Measurements from ENCODE around the gene PRICKLE2.

The PRICKLE2 gene

GRCh38 chr3:64073158-64073761 lies 152.0 kb downstream of the PRICKLE2 start:
- DNase-seq (ENCODE audit: low spot score): no peak

GRCh38 chr3:64072126-64072525 lies 153.1 kb downstream of the PRICKLE2 start:
- DNase-seq (ENCODE audit: low spot score): no peak

GRCh38 chr3:64070704-64071103 lies 154.6 kb downstream of the PRICKLE2 start:
- DNase-seq (ENCODE audit: low spot score): no peak

- DNase-seq (ENCODE audit: low spot score): no peak
These were observed 157.5 kb downstream of the PRICKLE2 start for GRCh38 chr3:64067506-64068346.

- no peak for DNase-seq (ENCODE audit: low spot score)
These were observed 160.5 kb downstream of the PRICKLE2 start for GRCh38 chr3:64064804-64065203.

- no peak for DNase-seq (ENCODE audit: low spot score)
These were observed 161.3 kb downstream of the PRICKLE2 start for GRCh38 chr3:64063983-64064438.

- DNase-seq (ENCODE audit: low spot score): no peak
These were observed 161.9 kb downstream of the PRICKLE2 start for GRCh38 chr3:64063207-64063982.

- no peak for DNase-seq (ENCODE audit: low spot score)
These were observed 163.6 kb downstream of the PRICKLE2 start for GRCh38 chr3:64061628-64062027.

GRCh38 chr3:64059484-64060175 lies 165.6 kb downstream of the PRICKLE2 start:
- no peak for DNase-seq (ENCODE audit: low spot score)

- no peak for DNase-seq (ENCODE audit: low spot score)
These were observed 166.7 kb downstream of the PRICKLE2 start for GRCh38 chr3:64058566-64058965.

- DNase-seq (ENCODE audit: low spot score): no peak
These were observed 168.0 kb downstream of the PRICKLE2 start for GRCh38 chr3:64057231-64057630.

- DNase-seq (ENCODE audit: low spot score): no peak
These were observed 168.6 kb downstream of the PRICKLE2 start for GRCh38 chr3:64056606-64057180.

GRCh38 chr3:64055076-64055475 lies 170.2 kb downstream of the PRICKLE2 start:
- no peak for DNase-seq (ENCODE audit: low spot score)

- no peak for DNase-seq (ENCODE audit: low spot score)
These were observed 170.8 kb downstream of the PRICKLE2 start for GRCh38 chr3:64054488-64054887.

- DNase-seq (ENCODE audit: low spot score): no peak
These were observed 171.7 kb downstream of the PRICKLE2 start for GRCh38 chr3:64053581-64053980.

- no peak for DNase-seq (ENCODE audit: low spot score)
These were observed 172.1 kb downstream of the PRICKLE2 start for GRCh38 chr3:64053117-64053516.

- DNase-seq (ENCODE audit: low spot score): no peak
These were observed 175.4 kb downstream of the PRICKLE2 start for GRCh38 chr3:64049832-64050231.

GRCh38 chr3:64049136-64049535 lies 176.1 kb downstream of the PRICKLE2 start:
- no peak for DNase-seq (ENCODE audit: low spot score)

- DNase-seq (ENCODE audit: low spot score): no peak
These were observed 176.6 kb downstream of the PRICKLE2 start for GRCh38 chr3:64048631-64049061.

GRCh38 chr3:64047787-64048186 lies 177.5 kb downstream of the PRICKLE2 start:
- DNase-seq (ENCODE audit: low spot score): no peak

GRCh38 chr3:64046996-64047594 lies 178.2 kb downstream of the PRICKLE2 start:
- DNase-seq (ENCODE audit: low spot score): no peak
